GM19467 (cell line): Measurements from ENCODE around the gene TSHR.
"Not testable (repeated sequence)": the region's sequence is repeated elsewhere in the genome, so short reads cannot be mapped to it uniquely, and the experiment has no call there.

Experiments used
- ATAC-seq: cut with Tn5 transposase; IDR thresholded peaks from one replicate; pipeline ENCODE4 v1.9.1; 2021; ENCODE audit warnings: mild to moderate bottlenecking, moderate library complexity; ENCODE audit not compliant: unreplicated experiment

The TSHR gene

DNA sequence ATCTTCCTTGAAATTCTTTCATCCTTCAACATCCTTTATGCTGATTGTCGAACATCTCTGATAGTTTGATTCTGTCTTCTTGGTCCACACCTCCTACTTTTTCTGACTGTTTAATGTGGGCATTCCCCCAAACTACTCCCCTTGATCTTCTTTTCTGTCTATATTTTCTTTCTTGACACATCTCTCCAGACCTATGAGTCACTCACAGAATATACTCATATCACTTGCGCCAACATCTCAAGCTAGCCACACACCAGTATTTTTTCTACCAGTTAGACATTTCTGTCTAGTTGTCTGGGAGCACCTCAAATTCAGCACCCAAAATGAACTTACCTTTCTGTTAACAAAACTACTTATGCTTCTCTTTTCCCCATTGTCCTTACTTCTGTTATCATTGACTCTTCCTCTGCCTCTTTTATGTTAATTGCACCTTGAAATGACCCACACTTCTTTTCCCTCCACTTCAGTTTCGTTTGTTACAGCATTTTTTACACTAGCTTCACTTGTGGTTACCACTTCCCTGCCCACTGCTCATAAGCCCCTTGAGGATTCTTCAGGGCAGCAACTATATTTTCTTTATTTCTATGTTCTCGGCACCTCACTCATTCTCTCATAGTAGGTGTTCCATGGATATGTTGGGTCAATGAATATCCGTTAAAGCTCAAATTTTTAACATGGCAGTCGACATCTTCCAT, 33.5 kb downstream of the TSHR start:
- peak; percentile 61 for ATAC-seq

GRCh38 chr14:80992580-80992979, 37.2 kb downstream of the TSHR start:
- no peak for ATAC-seq

DNA sequence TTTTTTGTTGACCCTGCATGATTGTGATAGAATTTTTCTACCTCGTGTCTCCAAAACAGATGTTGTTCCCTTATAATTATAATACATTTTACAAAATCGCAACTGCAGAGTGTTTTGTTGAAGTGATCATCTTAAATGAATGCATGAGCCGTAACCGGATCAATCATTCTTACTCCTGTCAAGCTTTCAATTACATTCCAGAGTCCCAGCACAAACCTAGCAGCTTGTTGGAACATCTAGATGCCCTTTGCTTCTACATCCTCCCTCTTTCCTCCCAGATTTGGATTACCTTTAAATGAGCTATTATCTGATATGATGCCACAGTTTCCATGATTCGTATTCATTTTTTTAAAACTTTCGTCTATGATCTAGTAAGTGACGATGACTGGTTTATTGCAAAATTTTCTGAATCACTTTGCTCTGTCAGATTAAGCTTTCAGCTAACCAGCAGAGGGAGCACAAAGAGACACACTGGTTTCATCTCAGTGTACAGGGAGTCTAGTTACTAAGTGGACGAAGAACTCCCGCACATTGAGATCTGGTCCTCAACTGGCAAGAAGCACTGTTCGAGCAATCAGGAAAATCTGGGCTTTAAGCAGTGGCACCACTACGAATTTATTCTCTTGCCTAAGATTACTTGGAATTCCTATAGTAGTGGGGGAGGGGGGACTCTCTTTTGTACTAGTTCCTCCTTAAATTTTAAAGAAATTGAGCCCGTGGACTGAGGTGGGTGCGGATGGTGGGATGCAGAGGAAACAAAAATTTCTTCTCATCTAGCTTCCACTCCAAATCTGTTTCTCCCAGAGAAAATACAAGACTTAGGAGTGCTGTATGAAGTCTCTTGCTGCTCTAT, 40.9 kb downstream of the TSHR start:
- no peak for ATAC-seq

- ATAC-seq = no peak
These were observed 46.0 kb downstream of the TSHR start for GRCh38 chr14:81001447-81001846.

DNA sequence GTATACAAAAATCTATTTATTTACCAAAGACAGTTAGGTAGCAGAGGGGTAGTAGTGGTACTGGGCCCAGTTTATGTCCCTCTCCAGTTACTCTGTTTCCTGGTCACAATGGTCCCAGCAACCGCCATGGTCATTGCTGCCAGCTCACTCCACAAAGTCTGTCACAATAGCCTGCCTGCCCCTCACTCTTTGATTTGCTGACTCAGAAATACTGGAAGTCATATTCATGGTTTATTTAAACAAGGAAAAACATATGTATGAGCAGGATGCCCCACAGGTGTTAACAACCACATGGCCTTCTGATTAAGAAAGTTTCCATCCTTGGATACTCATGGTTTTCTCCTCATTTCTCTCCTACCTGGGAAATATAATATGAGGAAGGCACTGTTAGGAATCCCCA, 49.2 kb downstream of the TSHR start:
- ATAC-seq = no peak

DNA sequence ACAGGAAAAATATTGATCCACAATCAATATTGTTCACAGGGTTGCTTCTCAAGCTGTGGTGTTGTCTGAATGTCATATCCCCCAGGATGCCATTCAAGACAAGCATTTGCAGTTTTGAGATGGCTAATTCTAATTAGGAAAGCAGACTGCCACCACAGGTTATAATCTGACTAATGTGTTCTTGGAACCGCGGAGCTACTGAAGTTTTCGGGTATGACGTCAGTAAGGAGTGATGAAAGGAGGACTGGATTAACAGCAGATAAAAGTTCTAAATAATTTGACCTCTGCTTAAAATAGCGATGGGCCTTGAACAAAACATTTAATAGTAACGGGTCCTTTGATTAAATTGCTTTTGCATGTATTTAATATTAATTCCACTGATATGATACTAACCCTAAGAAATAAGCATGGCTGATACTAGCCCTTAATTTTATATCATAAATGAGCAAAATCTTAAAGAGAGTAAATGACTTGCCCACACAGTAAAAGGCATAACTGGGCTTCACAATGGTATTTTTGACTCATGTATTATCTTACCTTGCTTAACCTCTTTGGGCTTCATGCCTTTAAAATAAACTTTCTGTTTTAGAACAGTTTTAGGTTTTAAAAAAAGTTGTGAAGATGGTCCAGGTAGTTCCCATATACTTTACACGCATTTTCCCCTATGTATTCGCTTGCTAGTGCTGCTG, 50.3 kb downstream of the TSHR start:
- no peak for ATAC-seq

GRCh38 chr14:81006266-81006665, 50.8 kb downstream of the TSHR start:
- no peak for ATAC-seq

DNA sequence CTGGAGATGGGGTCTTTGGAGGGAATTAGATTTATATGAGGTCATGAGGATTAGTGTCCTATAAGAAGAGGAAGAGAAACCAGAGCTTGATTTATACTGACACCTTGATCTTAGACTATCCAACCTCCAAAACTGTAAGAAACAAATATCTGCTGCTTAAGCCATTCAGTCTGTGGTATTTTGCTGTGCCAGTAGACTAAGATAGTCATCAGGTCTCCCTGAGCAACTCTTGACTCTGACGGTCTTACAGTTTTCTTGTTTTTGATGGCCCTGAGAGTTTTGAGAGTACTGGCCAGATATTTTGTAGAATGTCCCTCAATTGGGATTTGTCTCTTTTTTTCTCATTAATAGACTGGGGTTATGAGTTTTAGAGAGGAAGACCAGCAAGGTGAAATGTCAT, 51.7 kb downstream of the TSHR start:
- ATAC-seq = no peak

DNA sequence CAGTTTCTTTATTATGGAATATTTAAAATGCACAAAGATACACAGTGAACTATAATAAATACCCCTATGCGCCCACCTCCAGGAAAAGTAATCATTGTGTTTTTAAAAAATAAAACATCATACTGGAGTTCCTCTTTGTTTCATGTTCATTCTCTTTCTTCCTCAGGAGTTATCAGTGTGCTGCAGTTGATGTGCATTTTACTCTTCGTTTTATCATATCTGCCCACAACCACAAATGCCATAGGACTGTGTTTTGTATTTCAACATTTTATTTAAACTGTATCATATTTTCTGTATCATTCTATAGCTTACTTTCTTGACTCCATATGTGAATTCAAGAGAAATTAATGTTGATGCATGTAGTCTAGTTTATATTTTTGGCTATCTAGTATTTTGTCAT, 53.9 kb downstream of the TSHR start:
- ATAC-seq = no peak

- no peak for ATAC-seq
These were observed 62.8 kb downstream of the TSHR start for GRCh38 chr14:81018251-81018650.

- ATAC-seq = no peak
These were observed 63.3 kb downstream of the TSHR start for GRCh38 chr14:81018684-81019083.

- ATAC-seq = not testable (repeated sequence)
These were observed 63.7 kb downstream of the TSHR start for GRCh38 chr14:81019113-81019512.

DNA sequence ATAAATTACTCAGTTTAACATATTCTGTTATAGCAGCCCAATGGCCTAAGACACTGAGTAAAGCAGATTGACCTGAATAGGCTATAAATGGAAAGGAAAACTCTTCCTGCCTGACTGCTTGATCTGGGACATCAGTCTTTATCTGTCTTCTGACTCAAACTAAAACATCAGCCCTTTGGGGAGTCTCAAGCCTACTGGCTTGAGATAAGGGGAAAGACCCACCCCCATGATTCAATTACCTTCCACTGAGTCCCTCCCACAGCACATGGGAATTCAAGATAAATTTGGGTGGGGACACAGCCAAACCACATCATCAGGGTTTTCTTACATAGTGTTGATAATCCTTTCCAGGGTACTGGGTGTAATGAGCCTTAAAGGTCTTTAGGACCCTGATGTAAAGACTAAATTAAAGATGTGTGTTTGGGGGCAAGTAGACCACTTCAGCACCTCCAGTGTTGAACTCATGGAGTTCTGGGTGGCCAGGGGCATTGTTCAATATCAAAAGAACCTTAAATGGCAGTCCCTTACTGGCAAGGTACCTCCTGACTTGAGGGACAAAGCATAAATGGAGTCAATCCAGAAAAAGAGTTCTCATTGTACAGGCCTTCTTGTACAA, 67.8 kb downstream of the TSHR start:
- no peak for ATAC-seq

- ATAC-seq = no peak
These were observed 73.0 kb downstream of the TSHR start for GRCh38 chr14:81028461-81028860.

- no peak for ATAC-seq
These were observed 76.1 kb downstream of the TSHR start for GRCh38 chr14:81031488-81031887.

GRCh38 chr14:81033698-81034240, 78.3 kb downstream of the TSHR start:
- no peak for ATAC-seq

- no peak for ATAC-seq
These were observed 87.0 kb downstream of the TSHR start for GRCh38 chr14:81042438-81042837.

- no peak for ATAC-seq
These were observed 96.1 kb downstream of the TSHR start for GRCh38 chr14:81051547-81051946.

- not testable (repeated sequence) for ATAC-seq
These were observed 98.6 kb downstream of the TSHR start for GRCh38 chr14:81054057-81054456.

- ATAC-seq = no peak
These were observed 100.5 kb downstream of the TSHR start for GRCh38 chr14:81055971-81056370.

- ATAC-seq = no peak
These were observed 107.0 kb downstream of the TSHR start for GRCh38 chr14:81062380-81062779.
